OCI-LY7 (cell line): ENCODE measurements around the gene MPZ. TPM values are rescaled to one million over a fixed set of nuclear protein-coding genes. Genes with fewer than 3 reads are reported as not detected.

Experiments used
- BruUV-seq: library from RNA; stranded (reverse); fragments of 400-500 nt; replicated peaks from 2 replicates; lab custom pipeline; 2021; lab: Mats Ljungman, UMichigan
- CTCF ChIA-PET: fragments of 300-600 bp; sonication (Branson Sonifier 250); formaldehyde crosslinking; loops from one replicate; lab custom pipeline; 2022; ENCODE audit warnings: antibody characterized with exemption; ENCODE audit not compliant: unreplicated experiment; lab: Charles Lee
- POLR2A ChIA-PET: fragments of 300-600 bp; sonication (Branson Sonifier 250); formaldehyde crosslinking; loops from one replicate; lab custom pipeline; 2022; ENCODE audit warnings: antibody characterized with exemption; lab: Charles Lee
- DNase-seq: peaks from one replicate; pipeline ENCODE4 v3.0.0-alpha.2; 2015; ENCODE audit warnings: low spot score
- H2AFZ ChIP-seq: fragments of 200-600 bp; sonication (generic), shearing (Covaris generic); 2 replicates; pipeline ENCODE4 v1.6.1; 2014; ENCODE audit warnings: mild to moderate bottlenecking, antibody characterized with exemption, low read length, moderate library complexity
- H3K27ac ChIP-seq: fragments of 200-600 bp; sonication (generic); 2 replicates; pipeline ENCODE4 v1.5.1; 2014; ENCODE audit warnings: mixed run types, low read depth, mild to moderate bottlenecking, moderate library complexity, low read length, inconsistent platforms; ENCODE audit not compliant: poor library complexity, severe bottlenecking
- H3K36me3 ChIP-seq: fragments of 200-600 bp; sonication (generic); 2 replicates; pipeline ENCODE4 v1.6.1; 2014; ENCODE audit warnings: mild to moderate bottlenecking, antibody characterized with exemption, low read length, moderate library complexity, mixed read lengths; ENCODE audit not compliant: insufficient read depth
- H3K4me1 ChIP-seq: fragments of 200-600 bp; sonication (generic); 2 replicates; pipeline ENCODE4 v1.5.1; 2014; ENCODE audit warnings: mild to moderate bottlenecking, low read length; ENCODE audit not compliant: insufficient read depth, poor library complexity, severe bottlenecking
- H3K4me2 ChIP-seq: fragments of 200-600 bp; sonication (generic); 2 replicates; pipeline ENCODE4 v1.6.1; 2014; ENCODE audit warnings: mild to moderate bottlenecking, low read length
- H3K4me3 ChIP-seq: fragments of 200-600 bp; sonication (generic); 2 replicates; pipeline ENCODE4 v1.5.1; 2014; ENCODE audit warnings: mild to moderate bottlenecking, low read depth, low read length; ENCODE audit not compliant: poor library complexity, severe bottlenecking
- H3K79me2 ChIP-seq: fragments of 200-600 bp; sonication (generic); 2 replicates; pipeline ENCODE4 v1.6.1; 2016; ENCODE audit warnings: low read depth, mild to moderate bottlenecking, low read length, moderate library complexity, mixed read lengths; ENCODE audit not compliant: insufficient read depth
- H3K9me2 ChIP-seq: fragments of 200-600 bp; sonication (generic); 2 replicates; pipeline ENCODE4 v1.6.1; 2016; ENCODE audit warnings: mild to moderate bottlenecking, low read length, mixed read lengths; ENCODE audit not compliant: insufficient read depth
- H3K9me3 ChIP-seq: fragments of 200-600 bp; sonication (generic); 2 replicates; pipeline ENCODE4 v1.6.1; 2014; ENCODE audit warnings: mild to moderate bottlenecking, mixed run types, low read length, mixed read lengths
- H4K20me1 ChIP-seq: fragments of 200-600 bp; sonication (generic); 2 replicates; pipeline ENCODE4 v1.6.1; 2014; ENCODE audit warnings: mild to moderate bottlenecking, antibody characterized with exemption, low read length, moderate library complexity, mixed read lengths; ENCODE audit not compliant: insufficient read depth
- CTCF ChIP-seq: fragments of 200-600 bp; sonication (generic); conservative IDR thresholded peaks from 2 replicates; pipeline ENCODE4 v1.5.1; 2014; ENCODE audit warnings: mild to moderate bottlenecking, antibody characterized with exemption, low read length, moderate library complexity, mixed read lengths
- EZH2phosphoT487 ChIP-seq: fragments of 200-600 bp; sonication (generic); IDR thresholded peaks from 2 replicates; pipeline ENCODE4 v1.6.1; 2018; ENCODE audit warnings: low read depth, borderline replicate concordance, mild to moderate bottlenecking, mixed run types, antibody characterized with exemption, low read length, moderate library complexity, mixed read lengths
- intact Hi-C: fragments of 100-400 bp; cut with micrococcal nuclease; formaldehyde crosslinking; loops from one replicate; pipeline ENCODE4 v1.10.0; 2022; ENCODE audit not compliant: unreplicated experiment
- total RNA-seq, 2 experiments: library from RNA; depleted of rRNA in 1 of 2; stranded (reverse); fragments of >200 nt in 1 of 2; shearing (Covaris generic) in 1 of 2; gene quantifications; 2 replicates each; pipeline ENCODE4 v1.2.3, GENCODE V29; 2014 to 2022

MPZ gene
- total RNA-seq, 2 experiments from 2014 or later = 4.5 to 9.0 TPM

DNA sequence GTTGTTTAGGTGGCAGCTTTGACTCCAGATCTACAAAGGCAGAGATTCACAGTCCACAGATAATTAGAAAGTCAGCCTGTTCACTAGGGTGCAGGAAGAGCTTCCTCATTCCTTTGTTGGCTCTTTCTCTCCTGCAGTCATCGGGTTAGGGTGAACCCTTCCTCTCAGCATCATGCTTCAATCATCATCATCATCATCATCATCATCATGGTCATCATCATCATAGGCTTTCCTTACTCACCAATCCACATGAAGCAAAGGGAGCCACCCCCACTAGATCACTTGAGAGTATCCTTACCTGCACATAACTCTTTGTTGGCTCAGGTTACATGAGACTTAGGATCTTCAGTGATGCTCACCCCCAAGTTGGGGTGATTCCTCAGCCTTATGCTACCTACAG, 19.0 kb downstream of the MPZ start:
- no peaks in the 10 kb centered on the region for H3K9me2 ChIP-seq
- H3K79me2 ChIP-seq = no peaks in the 10 kb centered on the region
- H3K4me3 ChIP-seq = no peak overlapping the region
- no peaks in the 10 kb centered on the region for H3K9me3 ChIP-seq
- no TSS peak for BruUV-seq
- H3K27ac ChIP-seq = no peak overlapping the region
- intact Hi-C loops = loop anchor here (1.0 kb wide), 2 partner anchors 63 to 98 kb away; no protein-coding TSS in a partner anchor
- CTCF ChIA-PET = interaction anchor here (0.5 to 1.8 kb wide), 3 partner anchors 15 to 64 kb away, joined by 3 to 4 read pairs (median 3); no protein-coding TSS in a partner anchor
- H3K4me1 ChIP-seq = no peaks in the 10 kb centered on the region
- H3K4me2 ChIP-seq = no peak overlapping the region
- H2AFZ ChIP-seq = no peak overlapping the region
- POLR2A ChIA-PET = interaction anchor here (0.5 to 1.3 kb wide), 2 partner anchors 82 to 140 kb away, joined by 3 read pairs; no protein-coding TSS in a partner anchor
- no peaks in the 10 kb centered on the region for H3K36me3 ChIP-seq
- H4K20me1 ChIP-seq = no peaks in the 10 kb centered on the region
- no peak for DNase-seq
- no peak for TF ChIP-seq CTCF
- no peak for TF ChIP-seq EZH2phosphoT487

- CTCF ChIA-PET = interaction anchor here (1.0 kb wide), 1 partner anchor 18 kb away, joined by 3 read pairs; no protein-coding TSS in a partner anchor
- no peak for DNase-seq
- no peak overlapping the region for H3K27ac ChIP-seq
- no peaks in the 10 kb centered on the region for H3K79me2 ChIP-seq
- TF ChIP-seq EZH2phosphoT487 = no peak
- no peak for TF ChIP-seq CTCF
- H3K4me3 ChIP-seq = no peak overlapping the region
- H3K9me3 ChIP-seq = no peaks in the 10 kb centered on the region
- intact Hi-C loops = no loop called here
- POLR2A ChIA-PET = interaction anchor here (0.9 to 1.1 kb wide), 2 partner anchors 30 to 35 kb away, joined by 3 to 4 read pairs; no protein-coding TSS in a partner anchor
- H4K20me1 ChIP-seq = no peaks in the 10 kb centered on the region
- no TSS peak for BruUV-seq
- no peak overlapping the region for H3K4me2 ChIP-seq
- no peaks in the 10 kb centered on the region for H3K9me2 ChIP-seq
- H3K4me1 ChIP-seq = no peaks in the 10 kb centered on the region
- H3K36me3 ChIP-seq = no peaks in the 10 kb centered on the region
- H2AFZ ChIP-seq = no peak overlapping the region
Observed at GRCh38 chr1:161287482-161288054, 22.2 kb downstream of the MPZ start.

GRCh38 chr1:161285521-161285920, 24.2 kb downstream of the MPZ start:
- no peak overlapping the region for H3K4me2 ChIP-seq
- H3K9me2 ChIP-seq = no peaks in the 10 kb centered on the region
- TF ChIP-seq CTCF (no peak), EZH2phosphoT487 (no peak)
- ChIA-PET POLR2A (interaction anchor here (0.6 kb wide), 1 partner anchor 846 kb away, joined by 3 read pairs; no protein-coding TSS in a partner anchor), CTCF (no interaction called here)
- no peak for DNase-seq
- no peak overlapping the region for H3K4me3 ChIP-seq
- intact Hi-C loops = no loop called here
- H3K4me1 ChIP-seq = no peaks in the 10 kb centered on the region
- no peak overlapping the region for H2AFZ ChIP-seq
- no peaks in the 10 kb centered on the region for H3K36me3 ChIP-seq
- no TSS peak for BruUV-seq
- no peaks in the 10 kb centered on the region for H3K9me3 ChIP-seq
- H3K27ac ChIP-seq = no peak overlapping the region
- H3K79me2 ChIP-seq = no peaks in the 10 kb centered on the region
- H4K20me1 ChIP-seq = no peaks in the 10 kb centered on the region
